NCI-H2107 treated with DMSO at 0.1 percent for 48 hours (cell line): ENCODE measurements around the gene ACCSL.

Experiments used
- DNase-seq: peaks from one replicate; lab custom pipeline; 2025; ENCODE audit not compliant: unreplicated experiment; lab: John Stamatoyannopoulos, UW

ACCSL gene

GRCh38 chr11:44094260-44094868, 46.6 kb downstream of the ACCSL start:
- DNase-seq = peak; percentile 39

DNA sequence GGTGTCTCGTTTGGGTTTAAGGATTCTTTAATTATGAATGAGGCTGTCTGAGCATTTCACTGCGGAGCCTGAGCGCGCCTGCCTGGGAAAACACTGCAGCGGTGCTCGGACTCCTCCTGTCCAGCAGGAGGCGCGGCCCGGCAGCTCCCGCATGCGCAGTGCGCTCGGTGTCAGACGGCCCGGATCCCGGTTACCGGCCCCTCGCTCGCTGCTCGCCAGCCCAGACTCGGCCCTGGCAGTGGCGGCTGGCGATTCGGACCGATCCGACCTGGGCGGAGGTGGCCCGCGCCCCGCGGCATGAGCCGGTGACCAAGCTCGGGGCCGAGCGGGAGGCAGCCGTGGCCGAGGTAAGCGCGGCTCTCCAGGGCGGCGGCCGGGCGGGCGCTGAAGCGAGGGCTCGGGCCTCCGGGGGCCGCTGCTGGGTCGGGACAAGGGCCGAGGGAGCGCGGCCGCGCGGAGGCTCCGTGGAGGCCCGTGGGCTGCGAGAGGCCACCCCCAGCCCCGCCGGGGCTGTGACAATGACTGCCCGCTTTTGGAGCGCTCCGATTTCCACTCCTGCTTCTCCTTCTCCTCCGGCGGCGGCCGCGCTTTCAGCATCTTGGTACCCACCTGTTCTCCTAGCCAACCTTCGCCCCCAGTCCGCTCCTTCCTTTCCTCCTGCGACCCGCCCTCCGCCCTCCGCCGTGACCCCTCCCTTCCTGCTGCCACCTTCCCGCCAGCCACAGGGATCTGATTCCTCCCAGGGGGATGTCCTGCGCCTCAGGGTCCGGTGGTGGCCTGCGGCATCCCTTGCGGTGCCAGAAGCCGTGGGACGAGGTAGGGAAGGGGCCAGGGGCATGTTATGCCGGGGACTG, 48.0 kb downstream of the ACCSL start, which contains the start of gene EXT2:
EXT2 (plus strand) TSS at position 173 of the 854 bp plus-strand sequence. CDS start 12,035 bp downstream, outside the sequence.
- peak; percentile 38 for DNase-seq

GRCh38 chr11:44096360-44097185, 48.8 kb downstream of the ACCSL start:
- DNase-seq = no peak

DNA sequence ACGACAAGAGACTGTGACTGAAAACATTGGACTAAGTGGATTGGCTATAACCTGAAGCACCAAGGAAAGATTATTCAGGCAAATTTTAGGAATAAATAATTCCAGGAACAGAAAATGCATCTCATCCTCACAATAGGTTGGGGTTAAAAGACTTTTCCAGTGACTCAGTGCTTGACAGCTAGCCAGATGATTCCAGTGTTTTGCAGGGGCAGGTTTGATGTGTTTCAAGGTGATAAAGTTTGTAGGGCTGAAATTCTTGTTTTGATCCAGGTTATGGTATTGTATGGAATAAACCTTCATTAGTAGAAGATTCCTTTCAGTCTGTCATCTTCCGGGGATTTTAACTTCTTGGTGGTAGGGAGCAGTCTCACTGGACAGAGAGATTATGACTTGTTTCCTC, 50.0 kb downstream of the ACCSL start:
- no peak for DNase-seq

DNA sequence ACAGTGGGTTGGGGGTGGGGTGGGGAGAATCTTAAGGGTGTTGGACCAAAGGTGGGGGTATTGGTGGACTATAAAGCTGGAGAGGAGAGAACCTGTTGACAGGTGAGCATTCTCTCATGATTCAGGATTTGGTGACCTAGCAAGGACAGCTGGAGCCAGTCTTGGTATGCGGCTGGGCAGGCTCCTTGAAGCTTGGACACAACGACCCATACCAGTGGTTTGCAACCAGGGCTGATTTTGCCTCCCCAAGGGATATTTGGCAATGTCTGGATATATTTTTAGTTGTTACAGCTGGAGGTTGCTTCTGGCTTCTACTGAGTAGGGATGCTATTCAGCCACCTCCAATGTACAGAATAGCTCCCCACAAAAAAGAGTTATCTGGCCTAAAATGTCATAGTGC, 53.3 kb downstream of the ACCSL start:
- no peak for DNase-seq

- no peak for DNase-seq
Observed at GRCh38 chr11:44104481-44105294, 56.9 kb downstream of the ACCSL start.

- no peak for DNase-seq
Observed at GRCh38 chr11:44108260-44108659, 60.5 kb downstream of the ACCSL start.
